OCI-LY7 (cell line): ENCODE measurements around the gene FHIT. TPM values are rescaled to one million over a fixed set of nuclear protein-coding genes. Genes with fewer than 3 reads are reported as not detected.

Experiments
- BruUV-seq: library from RNA; stranded (reverse); fragments of 400-500 nt; replicated peaks from 2 replicates; lab custom pipeline; 2021; lab: Mats Ljungman, UMichigan
- CTCF ChIA-PET: fragments of 300-600 bp; sonication (Branson Sonifier 250); formaldehyde crosslinking; loops from one replicate; lab custom pipeline; 2022; ENCODE audit warnings: antibody characterized with exemption; ENCODE audit not compliant: unreplicated experiment; lab: Charles Lee
- POLR2A ChIA-PET: fragments of 300-600 bp; sonication (Branson Sonifier 250); formaldehyde crosslinking; loops from one replicate; lab custom pipeline; 2022; ENCODE audit warnings: antibody characterized with exemption; lab: Charles Lee
- DNase-seq: peaks from one replicate; pipeline ENCODE4 v3.0.0-alpha.2; 2015; ENCODE audit warnings: low spot score
- H2AFZ ChIP-seq: fragments of 200-600 bp; sonication (generic), shearing (Covaris generic); 2 replicates; pipeline ENCODE4 v1.6.1; 2014; ENCODE audit warnings: mild to moderate bottlenecking, antibody characterized with exemption, low read length, moderate library complexity
- H3K27ac ChIP-seq: fragments of 200-600 bp; sonication (generic); 2 replicates; pipeline ENCODE4 v1.5.1; 2014; ENCODE audit warnings: mixed run types, low read depth, mild to moderate bottlenecking, moderate library complexity, low read length, inconsistent platforms; ENCODE audit not compliant: poor library complexity, severe bottlenecking
- H3K36me3 ChIP-seq: fragments of 200-600 bp; sonication (generic); 2 replicates; pipeline ENCODE4 v1.6.1; 2014; ENCODE audit warnings: mild to moderate bottlenecking, antibody characterized with exemption, low read length, moderate library complexity, mixed read lengths; ENCODE audit not compliant: insufficient read depth
- H3K4me1 ChIP-seq: fragments of 200-600 bp; sonication (generic); 2 replicates; pipeline ENCODE4 v1.5.1; 2014; ENCODE audit warnings: mild to moderate bottlenecking, low read length; ENCODE audit not compliant: insufficient read depth, poor library complexity, severe bottlenecking
- H3K4me2 ChIP-seq: fragments of 200-600 bp; sonication (generic); 2 replicates; pipeline ENCODE4 v1.6.1; 2014; ENCODE audit warnings: mild to moderate bottlenecking, low read length
- H3K4me3 ChIP-seq: fragments of 200-600 bp; sonication (generic); 2 replicates; pipeline ENCODE4 v1.5.1; 2014; ENCODE audit warnings: mild to moderate bottlenecking, low read depth, low read length; ENCODE audit not compliant: poor library complexity, severe bottlenecking
- H3K79me2 ChIP-seq: fragments of 200-600 bp; sonication (generic); 2 replicates; pipeline ENCODE4 v1.6.1; 2016; ENCODE audit warnings: low read depth, mild to moderate bottlenecking, low read length, moderate library complexity, mixed read lengths; ENCODE audit not compliant: insufficient read depth
- H3K9me2 ChIP-seq: fragments of 200-600 bp; sonication (generic); 2 replicates; pipeline ENCODE4 v1.6.1; 2016; ENCODE audit warnings: mild to moderate bottlenecking, low read length, mixed read lengths; ENCODE audit not compliant: insufficient read depth
- H3K9me3 ChIP-seq: fragments of 200-600 bp; sonication (generic); 2 replicates; pipeline ENCODE4 v1.6.1; 2014; ENCODE audit warnings: mild to moderate bottlenecking, mixed run types, low read length, mixed read lengths
- H4K20me1 ChIP-seq: fragments of 200-600 bp; sonication (generic); 2 replicates; pipeline ENCODE4 v1.6.1; 2014; ENCODE audit warnings: mild to moderate bottlenecking, antibody characterized with exemption, low read length, moderate library complexity, mixed read lengths; ENCODE audit not compliant: insufficient read depth
- EZH2phosphoT487 ChIP-seq: fragments of 200-600 bp; sonication (generic); IDR thresholded peaks from 2 replicates; pipeline ENCODE4 v1.6.1; 2018; ENCODE audit warnings: low read depth, borderline replicate concordance, mild to moderate bottlenecking, mixed run types, antibody characterized with exemption, low read length, moderate library complexity, mixed read lengths
- intact Hi-C: fragments of 100-400 bp; cut with micrococcal nuclease; formaldehyde crosslinking; loops from one replicate; pipeline ENCODE4 v1.10.0; 2022; ENCODE audit not compliant: unreplicated experiment
- total RNA-seq, 2 experiments: library from RNA; depleted of rRNA in 1 of 2; stranded (reverse); fragments of >200 nt in 1 of 2; shearing (Covaris generic) in 1 of 2; gene quantifications; 2 replicates each; pipeline ENCODE4 v1.2.3, GENCODE V29; 2014 to 2022
- TF ChIP-seq, protein P1 (sequence below): fragments of 200-600 bp; sonication (generic); conservative IDR thresholded peaks from 2 replicates; pipeline ENCODE4 v1.5.1; 2014; ENCODE audit warnings: mild to moderate bottlenecking, antibody characterized with exemption, low read length, moderate library complexity, mixed read lengths

The FHIT gene
- total RNA-seq, 2 experiments from 2014 or later = 5.0 to 10.9 TPM

DNA sequence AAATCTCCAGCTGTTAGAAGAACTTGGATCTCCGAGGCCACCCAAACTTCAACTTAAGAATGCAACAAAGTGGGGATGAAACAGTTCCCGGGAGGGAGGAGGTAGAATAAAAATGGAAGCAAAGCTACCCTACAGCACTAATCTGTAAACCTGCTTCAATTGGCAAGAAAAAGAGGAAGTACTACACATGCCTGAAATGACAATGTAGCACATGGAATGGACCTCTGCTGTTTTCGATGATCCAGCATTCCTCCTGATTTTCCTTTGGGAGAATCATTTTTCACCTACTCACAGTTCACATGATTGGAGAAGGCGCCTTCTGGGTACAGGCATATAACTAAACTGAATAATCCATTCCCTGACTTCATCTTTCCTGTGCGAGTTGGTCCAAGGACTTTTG, 1081.5 kb downstream of the FHIT start:
- Histone ChIP-seq H3K4me3 (no peak overlapping the region), H3K36me3 (no peaks in the 10 kb centered on the region), H3K4me2 (no peak overlapping the region), H4K20me1 (no peaks in the 10 kb centered on the region), H3K4me1 (no peaks in the 10 kb centered on the region), H3K9me3 (no peaks in the 10 kb centered on the region), H3K79me2 (no peaks in the 10 kb centered on the region), H2AFZ (no peak overlapping the region), H3K27ac (no peak overlapping the region), H3K9me2 (peaks cover 4% of the 10 kb centered on the region; the same call in 1 of the 2 replicates)
- TF ChIP-seq, protein P1, sequence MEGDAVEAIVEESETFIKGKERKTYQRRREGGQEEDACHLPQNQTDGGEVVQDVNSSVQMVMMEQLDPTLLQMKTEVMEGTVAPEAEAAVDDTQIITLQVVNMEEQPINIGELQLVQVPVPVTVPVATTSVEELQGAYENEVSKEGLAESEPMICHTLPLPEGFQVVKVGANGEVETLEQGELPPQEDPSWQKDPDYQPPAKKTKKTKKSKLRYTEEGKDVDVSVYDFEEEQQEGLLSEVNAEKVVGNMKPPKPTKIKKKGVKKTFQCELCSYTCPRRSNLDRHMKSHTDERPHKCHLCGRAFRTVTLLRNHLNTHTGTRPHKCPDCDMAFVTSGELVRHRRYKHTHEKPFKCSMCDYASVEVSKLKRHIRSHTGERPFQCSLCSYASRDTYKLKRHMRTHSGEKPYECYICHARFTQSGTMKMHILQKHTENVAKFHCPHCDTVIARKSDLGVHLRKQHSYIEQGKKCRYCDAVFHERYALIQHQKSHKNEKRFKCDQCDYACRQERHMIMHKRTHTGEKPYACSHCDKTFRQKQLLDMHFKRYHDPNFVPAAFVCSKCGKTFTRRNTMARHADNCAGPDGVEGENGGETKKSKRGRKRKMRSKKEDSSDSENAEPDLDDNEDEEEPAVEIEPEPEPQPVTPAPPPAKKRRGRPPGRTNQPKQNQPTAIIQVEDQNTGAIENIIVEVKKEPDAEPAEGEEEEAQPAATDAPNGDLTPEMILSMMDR = no peak
- TF ChIP-seq EZH2phosphoT487 = no peak
- no TSS peak for BruUV-seq
- intact Hi-C loops = no loop called here
- CTCF ChIA-PET = no interaction called here
- POLR2A ChIA-PET = interaction anchor here (0.9 kb wide), 1 partner anchor 909 kb away, joined by 4 read pairs; no protein-coding TSS in a partner anchor
- DNase-seq = no peak

DNA sequence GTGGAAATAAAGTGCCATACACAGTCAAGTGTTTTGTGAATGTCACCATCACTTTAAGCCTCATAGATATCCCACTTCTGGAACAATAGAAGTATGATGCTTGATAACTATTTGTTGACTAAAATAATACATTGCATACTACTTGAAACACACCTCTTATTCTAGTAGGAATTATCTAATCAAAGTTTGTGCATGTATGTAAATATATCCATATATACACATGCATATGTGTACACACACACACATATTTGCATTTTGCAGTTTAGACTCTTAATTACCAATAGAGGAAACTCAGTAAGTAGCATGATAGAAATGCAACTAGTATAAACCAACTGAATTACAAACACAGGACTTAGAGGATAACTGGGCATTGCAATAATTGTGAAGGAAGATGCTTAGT, 1084.1 kb downstream of the FHIT start:
- Histone ChIP-seq H3K27ac (no peak overlapping the region), H3K36me3 (no peaks in the 10 kb centered on the region), H3K79me2 (no peaks in the 10 kb centered on the region), H3K4me1 (no peaks in the 10 kb centered on the region), H3K4me3 (no peak overlapping the region), H3K9me2 (peaks cover 4% of the 10 kb centered on the region; the same call in 1 of the 2 replicates), H3K4me2 (no peak overlapping the region), H3K9me3 (no peaks in the 10 kb centered on the region), H4K20me1 (no peaks in the 10 kb centered on the region), H2AFZ (no peak overlapping the region)
- no peak for DNase-seq
- no TSS peak for BruUV-seq
- intact Hi-C loops = no loop called here
- ChIA-PET POLR2A (interaction anchor here (0.9 kb wide), 1 partner anchor 9 kb away, joined by 4 read pairs; no protein-coding TSS in a partner anchor), CTCF (no interaction called here)
- no peak for TF ChIP-seq EZH2phosphoT487
- TF ChIP-seq, protein P1 = no peak

DNA sequence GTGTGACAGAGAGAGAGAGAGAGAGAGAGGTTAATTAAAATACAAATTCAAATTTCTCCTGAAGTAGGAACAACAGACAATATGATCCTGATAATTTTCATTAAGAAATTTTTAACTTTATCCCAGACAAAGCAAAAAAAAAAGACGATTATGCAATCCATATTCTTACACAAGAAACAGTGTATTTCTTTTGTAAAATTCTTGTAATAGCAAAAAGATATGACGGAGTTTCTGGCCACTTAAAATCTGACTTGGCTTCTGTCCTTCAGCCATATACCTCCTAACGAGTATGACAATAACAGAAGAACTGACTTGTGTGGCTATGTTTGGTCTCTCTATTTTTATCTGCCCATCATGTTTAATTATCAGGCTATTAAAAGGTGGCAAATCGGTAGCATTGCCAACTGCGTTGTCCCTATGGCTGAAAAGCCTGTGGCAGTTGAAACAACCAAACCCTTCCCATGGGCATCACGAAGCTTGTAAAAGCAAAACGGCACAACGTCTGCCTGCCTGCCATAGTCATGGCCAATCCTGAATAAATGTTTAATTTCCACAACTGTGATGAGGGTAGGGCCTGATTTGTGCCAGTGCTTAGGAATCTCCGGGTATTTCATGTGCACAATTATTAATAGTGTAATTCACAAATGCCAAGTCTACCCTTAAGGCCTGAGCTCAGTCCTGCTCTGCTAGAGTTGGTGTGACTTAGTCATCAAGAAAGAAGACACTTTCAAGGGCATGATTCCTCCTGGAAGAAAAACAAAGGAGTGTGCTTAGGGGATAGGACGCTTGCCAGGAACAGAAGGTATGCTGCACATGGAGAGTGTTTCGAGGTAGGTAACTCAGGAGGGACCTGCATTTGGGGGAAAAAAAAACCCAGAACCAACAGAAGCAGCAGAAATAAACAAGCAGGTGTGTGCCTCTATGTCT, 1090.2 kb downstream of the FHIT start:
- Histone ChIP-seq H3K4me3 (no peak overlapping the region), H3K27ac (no peak overlapping the region), H3K9me3 (no peaks in the 10 kb centered on the region), H3K4me1 (no peaks in the 10 kb centered on the region), H4K20me1 (no peaks in the 10 kb centered on the region), H3K36me3 (no peaks in the 10 kb centered on the region), H3K79me2 (no peaks in the 10 kb centered on the region), H3K9me2 (no peaks in the 10 kb centered on the region), H3K4me2 (no peak overlapping the region), H2AFZ (no peak overlapping the region)
- DNase-seq = no peak
- intact Hi-C loops = no loop called here
- POLR2A ChIA-PET = interaction anchor here (0.5 to 0.7 kb wide), 2 partner anchors 1089 kb away, joined by 3 read pairs; no protein-coding TSS in a partner anchor
- BruUV-seq = no TSS peak
- TF ChIP-seq EZH2phosphoT487 = no peak
- TF ChIP-seq, protein P1 = no peak
- CTCF ChIA-PET = no interaction called here
